GM12878 (cell line): Measurements from ENCODE around the gene LST1. TPM values are rescaled to one million over a fixed set of nuclear protein-coding genes. Genes with fewer than 3 reads are reported as not detected.
"Not testable (repeated sequence)": the region's sequence is repeated elsewhere in the genome, so short reads cannot be mapped to it uniquely, and the experiment has no call there.

ENCODE experiments used
- ATAC-seq: fragments of 200-7000 bp; cut with Tn5 transposase; 3 replicates; pipeline ENCODE4 v1.9.1; 2020; ENCODE audit warnings: mild to moderate bottlenecking, moderate library complexity
- BruUV-seq: library from RNA; stranded (reverse); fragments of 400-500 nt; replicated peaks from 2 replicates; lab custom pipeline; 2021; lab: Mats Ljungman, UMichigan
- CTCF ChIA-PET: fragments of 300-600 bp; sonication (Branson Sonifier 250); formaldehyde crosslinking; extraction: SDS; loops from one replicate; lab custom pipeline; 2021; ENCODE audit warnings: inconsistent platforms; lab: Yijun Ruan, JAX
- POLR2A ChIA-PET: fragments of 350-600 bp; formaldehyde crosslinking; extraction: SDS; loops from one replicate; lab custom pipeline; 2021; ENCODE audit warnings: inconsistent platforms; lab: Charles Lee
- RAD21 ChIA-PET: fragments of 300-600 bp; sonication (Branson Sonifier 250); formaldehyde crosslinking; loops from one replicate; lab custom pipeline; 2023; ENCODE audit warnings: antibody characterized with exemption; ENCODE audit not compliant: unreplicated experiment; lab: Charles Lee
- SMC1A ChIA-PET: fragments of 300-600 bp; sonication (Branson Sonifier 250); formaldehyde crosslinking; loops from one replicate; lab custom pipeline; 2023; ENCODE audit not compliant: unreplicated experiment, uncharacterized antibody; lab: Charles Lee
- DNase-seq: peaks from one replicate; pipeline ENCODE4 v3.0.0-alpha.2; 2011; ENCODE audit warnings: low read depth, low spot score
- FAIRE-seq: peaks from 3 replicates; lab custom pipeline; 2011; peaks lifted over from hg19 to GRCh38; lab: Jason Lieb, UNC
- H2AFZ ChIP-seq: 2 replicates; pipeline ENCODE4 v1.6.0; 2011; ENCODE audit warnings: low read depth, low read length, control low read depth; ENCODE audit not compliant: control insufficient read depth
- H3K27ac ChIP-seq: 2 replicates; pipeline ENCODE4 v1.5.1; 2011; ENCODE audit warnings: control low read depth; ENCODE audit not compliant: control insufficient read depth, insufficient read depth
- H3K27me3 ChIP-seq, 2 experiments: replicated peaks in 1 of 2; 2 replicates each; pipeline versions ENCODE4 v1.6.0 to v1.6.1; 2011; ENCODE audit warnings: low read length in 1 of 2; ENCODE audit not compliant: control insufficient read depth in 2 of 2, insufficient read depth in 2 of 2
- H3K36me3 ChIP-seq, 2 experiments: 2 replicates each; pipeline ENCODE4 v1.5.1; 2011; ENCODE audit warnings: low read length in 1 of 2; ENCODE audit not compliant: control insufficient read depth in 2 of 2, insufficient read depth in 2 of 2
- H3K4me1 ChIP-seq: 2 replicates; pipeline ENCODE4 v1.6.1; 2011; ENCODE audit warnings: mild to moderate bottlenecking, low read length, moderate library complexity, mixed read lengths; ENCODE audit not compliant: control insufficient read depth, insufficient read depth
- H3K4me2 ChIP-seq: 2 replicates; pipeline ENCODE4 v1.6.0; 2011; ENCODE audit warnings: control low read depth; ENCODE audit not compliant: control insufficient read depth, insufficient read depth
- H3K4me3 ChIP-seq: fragments of 200-600 bp; sonication (generic); 2 replicates; pipeline ENCODE4 v1.5.1; 2016
- H3K79me2 ChIP-seq: 2 replicates; pipeline ENCODE4 v1.6.0; 2011; ENCODE audit warnings: low read length; ENCODE audit not compliant: control insufficient read depth, insufficient read depth
- H3K9ac ChIP-seq: 2 replicates; pipeline ENCODE4 v1.8.0; 2011; ENCODE audit warnings: low read length, control low read depth, mixed read lengths; ENCODE audit not compliant: control insufficient read depth, insufficient read depth
- H3K9me3 ChIP-seq: replicated peaks from 3 replicates; pipeline ENCODE4 v1.5.1; 2011; ENCODE audit warnings: mild to moderate bottlenecking, low read length; ENCODE audit not compliant: control insufficient read depth, insufficient read depth
- H4K20me1 ChIP-seq: 2 replicates; pipeline ENCODE4 v1.6.0; 2011; ENCODE audit not compliant: control insufficient read depth, insufficient read depth
- EED ChIP-seq: sonication (generic); IDR thresholded peaks from 2 replicates; pipeline ENCODE4 v1.6.1; 2016; ENCODE audit warnings: antibody characterized with exemption, low read depth
- ETV6 ChIP-seq, 2 experiments: fragments of 450-650 bp in 1 of 2; IDR thresholded peaks in 1 of 2; conservative IDR thresholded peaks in 1 of 2; 2 replicates each; pipeline ENCODE4 v1.6.1; 2014; ENCODE audit warnings: antibody characterized with exemption in 1 of 2, borderline replicate concordance in 1 of 2, low read depth in 1 of 2, mild to moderate bottlenecking in 1 of 2, moderate library complexity in 1 of 2
- FOXK2 ChIP-seq: fragments of 450-650 bp; IDR thresholded peaks from 2 replicates; pipeline ENCODE4 v1.6.1; 2017; ENCODE audit warnings: mild to moderate bottlenecking, moderate library complexity
- FOXM1 ChIP-seq: IDR thresholded peaks from 2 replicates; pipeline ENCODE4 v1.6.1; 2012; ENCODE audit warnings: low read depth, mild to moderate bottlenecking, inconsistent platforms, low read length, moderate library complexity
- IKZF2 ChIP-seq, 2 experiments: fragments of 450-650 bp; IDR thresholded peaks; 2 replicates each; pipeline ENCODE4 v1.6.1; 2017; ENCODE audit warnings: mild to moderate bottlenecking in 2 of 2, moderate library complexity in 2 of 2
- NBN ChIP-seq: fragments of 450-650 bp; IDR thresholded peaks from 2 replicates; pipeline ENCODE4 v1.6.1; 2016
- POU2F2 ChIP-seq: IDR thresholded peaks from 3 replicates; pipeline ENCODE4 v1.6.1; 2011; ENCODE audit warnings: low read depth, mild to moderate bottlenecking, low read length, borderline replicate concordance
- RAD21 ChIP-seq: IDR thresholded peaks from 2 replicates; pipeline ENCODE4 v1.6.1; 2011; ENCODE audit warnings: mild to moderate bottlenecking, low read depth, low read length, moderate library complexity; ENCODE audit not compliant: insufficient read depth
- SPI1 ChIP-seq: IDR thresholded peaks from 2 replicates; pipeline ENCODE4 v1.6.1; 2011; ENCODE audit warnings: low read depth, mild to moderate bottlenecking, low read length, moderate library complexity, borderline replicate concordance; ENCODE audit not compliant: insufficient read depth
- YY1 ChIP-seq: IDR thresholded peaks from 2 replicates; pipeline ENCODE4 v1.6.1; 2011; ENCODE audit warnings: low read depth, mild to moderate bottlenecking, low read length
- WGBS: methylation state at CpG from one replicate; pipeline ENCODE4 v1.1.6; 2016; ENCODE audit warnings: low lambda C conversion rate; ENCODE audit not compliant: insufficient replicate concordance, insufficient coverage; ENCODE audit errors: missing lambda C conversion rate; 5-methylcytosine and 5-hydroxymethylcytosine counted together
- in situ Hi-C: fragments of 300-500 bp; cut with MboI; formaldehyde crosslinking; loops from 9 replicates; pipeline ENCODE4 v1.14.3; 2018; ENCODE audit warnings: mixed read lengths
- intact Hi-C: fragments of 100-400 bp; cut with micrococcal nuclease; formaldehyde crosslinking; loops from one replicate; pipeline ENCODE4 v1.14.2; 2022; ENCODE audit not compliant: unreplicated experiment
- polyA plus RNA-seq, 11 experiments: library from polyadenylated mRNA; depleted of rRNA in 4 of 11; unstranded in 6 of 11; stranded (reverse) in 5 of 11; fragments of >200 nt; fragmentation: Nextera tagmentation in 4 of 11; fragmentation: Illumina TruSeq in 1 of 11; extraction: Ambion mirVana in 4 of 11; extraction: Trizol in 1 of 11; gene quantifications; 1 replicate in 1 of 11; 2 replicates in 10 of 11; pipeline versions ENCODE4 v1.2.1 to v1.2.3, GENCODE V29; 2011 to 2016; ENCODE audit warnings: inconsistent platforms in 2 of 11, missing spikeins in 2 of 11, low read depth in 1 of 11
- total RNA-seq, 4 experiments: library from RNA; depleted of rRNA in 3 of 4; stranded (reverse); fragments of >200 nt in 3 of 4; fragmentation: Illumina TruSeq in 1 of 4; extraction: Trizol in 1 of 4; gene quantifications; 2 replicates each; pipeline versions ENCODE4 v1.2.1 to v1.2.3, GENCODE V29; 2013 to 2021
- TF ChIP-seq, protein P1 (sequence below): fragments of 450-650 bp; IDR thresholded peaks from 2 replicates; pipeline ENCODE4 v1.6.1; 2016; ENCODE audit warnings: mild to moderate bottlenecking
- TF ChIP-seq, protein P2 (sequence below): fragments of 450-650 bp; IDR thresholded peaks from 2 replicates; pipeline ENCODE4 v1.6.1; 2017; ENCODE audit warnings: mild to moderate bottlenecking, low read depth, inconsistent platforms; ENCODE audit not compliant: poor library complexity, severe bottlenecking
- TF ChIP-seq, protein P3 (sequence below), 3 experiments: IDR thresholded peaks in 2 of 3; conservative IDR thresholded peaks in 1 of 3; 2 replicates each; pipeline ENCODE4 v1.5.1; 2011; ENCODE audit warnings: low read depth in 3 of 3, low read length in 3 of 3, mild to moderate bottlenecking in 3 of 3, control low read depth in 2 of 3, moderate library complexity in 2 of 3, inconsistent platforms in 1 of 3, mixed read lengths in 1 of 3; ENCODE audit not compliant: control insufficient read depth in 2 of 3, insufficient read depth in 1 of 3; ENCODE audit errors: extremely low read depth in 1 of 3

Gene LST1
- total and polyA plus RNA-seq, 10 of the 15 experiments (the other 5 are each of a cell fraction or from before 2014, with no cell fraction given) = 4.1 to 35.5 (median 16.4) TPM

DNA sequence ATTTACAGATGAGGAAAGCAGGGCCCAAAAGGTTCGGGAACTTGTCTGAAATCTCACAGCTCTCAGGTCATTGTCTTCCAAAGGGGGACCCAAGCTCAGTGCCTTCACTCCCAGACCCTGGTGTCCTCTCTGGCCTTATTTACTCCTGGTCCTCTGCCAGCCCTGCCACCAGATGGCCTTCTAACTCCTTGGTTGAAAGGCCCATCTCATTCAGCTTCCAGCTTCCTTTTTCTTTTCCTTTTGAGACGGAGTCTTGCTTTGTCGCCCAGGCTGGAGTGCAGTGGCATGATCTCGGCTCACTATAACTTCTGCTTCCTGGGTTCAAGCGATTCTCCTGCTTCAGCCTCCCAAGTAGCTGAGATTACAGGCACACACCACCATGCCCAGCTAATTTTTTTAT, 34.7 kb upstream of the LST1 start:
- ChIA-PET POLR2A (interaction anchor here (0.6 to 8.5 kb wide), 13 partner anchors 9 to 271 kb away, joined by 4 to 164 read pairs (median 9); partner anchors contain the start of genes BAG6, C6orf47, DDX39B and LST1), RAD21 (interaction anchor here (0.7 to 16.9 kb wide), 23 partner anchors 8 to 281 kb away, joined by 3 to 668 read pairs (median 6); partner anchors contain the start of genes C6orf47, CLIC1, DDX39B and HSPA1B), CTCF (interaction anchor here (0.6 to 34.8 kb wide), 25 partner anchors 9 to 371 kb away, joined by 3 to 2098 read pairs (median 6); partner anchors contain the start of genes AIF1, DDX39B, LST1 and LTA), SMC1A (interaction anchor here (0.7 to 34.7 kb wide), 15 partner anchors 9 to 279 kb away, joined by 3 to 1989 read pairs (median 6); partner anchors contain the start of genes AIF1, DDX39B, GPANK1 and LST1)
- H3K4me3 ChIP-seq, H3K27me3 ChIP-seq, H2AFZ ChIP-seq, H3K4me2 ChIP-seq, BruUV-seq, H4K20me1 ChIP-seq, H3K9me3 ChIP-seq, DNase-seq, H3K27ac ChIP-seq, H3K9ac ChIP-seq, H3K36me3 ChIP-seq: not testable (repeated sequence)
- in situ Hi-C loops = loop anchor here (25.0 kb wide), 2 partner anchors 1061 to 1411 kb away; partner anchors contain the start of genes BRD2 and HLA-DMA
- peak; percentile 57 for ATAC-seq
- WGBS = 1% methylated on average over 5 of the region's 5 CpGs
- FAIRE-seq = peak; percentile 41
- H3K4me1 ChIP-seq = peaks cover 33% of the 10 kb centered on the region
- intact Hi-C loops = loop anchor here (1.0 to 2.0 kb wide), 2 partner anchors 29 to 47 kb away; no protein-coding TSS in a partner anchor
- peaks cover 18% of the 10 kb centered on the region for H3K79me2 ChIP-seq
- TF ChIP-seq POU2F2 = peak; percentile 18; the same call in 1 of the 3 replicates
- peak; percentile 70 for TF ChIP-seq YY1
- TF ChIP-seq ETV6 (conservative IDR thresholded peaks at IDR 0.05 in 1 of 2, IDR thresholded peaks at IDR 0.05 in 1 of 2; ENCODE audit: borderline replicate concordance in 1 of 2, low read depth in 1 of 2) = peak in 1 of 2 experiments; percentile 50; a peak in 1 of 4 replicates
- TF ChIP-seq EED = peak; percentile 69
- TF ChIP-seq NBN = peak; percentile 50; the same call in 1 of the 2 replicates
- TF ChIP-seq SPI1 = peak; percentile 17; the same call in 1 of the 2 replicates
- peak; percentile 59; the same call in 1 of the 2 replicates for TF ChIP-seq FOXM1
- TF ChIP-seq, protein P1, sequence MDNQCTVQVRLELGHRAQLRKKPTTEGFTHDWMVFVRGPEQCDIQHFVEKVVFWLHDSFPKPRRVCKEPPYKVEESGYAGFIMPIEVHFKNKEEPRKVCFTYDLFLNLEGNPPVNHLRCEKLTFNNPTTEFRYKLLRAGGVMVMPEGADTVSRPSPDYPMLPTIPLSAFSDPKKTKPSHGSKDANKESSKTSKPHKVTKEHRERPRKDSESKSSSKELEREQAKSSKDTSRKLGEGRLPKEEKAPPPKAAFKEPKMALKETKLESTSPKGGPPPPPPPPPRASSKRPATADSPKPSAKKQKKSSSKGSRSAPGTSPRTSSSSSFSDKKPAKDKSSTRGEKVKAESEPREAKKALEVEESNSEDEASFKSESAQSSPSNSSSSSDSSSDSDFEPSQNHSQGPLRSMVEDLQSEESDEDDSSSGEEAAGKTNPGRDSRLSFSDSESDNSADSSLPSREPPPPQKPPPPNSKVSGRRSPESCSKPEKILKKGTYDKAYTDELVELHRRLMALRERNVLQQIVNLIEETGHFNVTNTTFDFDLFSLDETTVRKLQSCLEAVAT = peak; percentile 60
- TF ChIP-seq IKZF2 (IDR thresholded peaks at IDR 0.05) = peak; percentile 70 to 79
- TF ChIP-seq, protein P2, sequence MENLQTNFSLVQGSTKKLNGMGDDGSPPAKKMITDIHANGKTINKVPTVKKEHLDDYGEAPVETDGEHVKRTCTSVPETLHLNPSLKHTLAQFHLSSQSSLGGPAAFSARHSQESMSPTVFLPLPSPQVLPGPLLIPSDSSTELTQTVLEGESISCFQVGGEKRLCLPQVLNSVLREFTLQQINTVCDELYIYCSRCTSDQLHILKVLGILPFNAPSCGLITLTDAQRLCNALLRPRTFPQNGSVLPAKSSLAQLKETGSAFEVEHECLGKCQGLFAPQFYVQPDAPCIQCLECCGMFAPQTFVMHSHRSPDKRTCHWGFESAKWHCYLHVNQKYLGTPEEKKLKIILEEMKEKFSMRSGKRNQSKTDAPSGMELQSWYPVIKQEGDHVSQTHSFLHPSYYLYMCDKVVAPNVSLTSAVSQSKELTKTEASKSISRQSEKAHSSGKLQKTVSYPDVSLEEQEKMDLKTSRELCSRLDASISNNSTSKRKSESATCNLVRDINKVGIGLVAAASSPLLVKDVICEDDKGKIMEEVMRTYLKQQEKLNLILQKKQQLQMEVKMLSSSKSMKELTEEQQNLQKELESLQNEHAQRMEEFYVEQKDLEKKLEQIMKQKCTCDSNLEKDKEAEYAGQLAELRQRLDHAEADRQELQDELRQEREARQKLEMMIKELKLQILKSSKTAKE = peak; percentile 37
- TF ChIP-seq RAD21 = peak; percentile 97
- TF ChIP-seq, protein P3, sequence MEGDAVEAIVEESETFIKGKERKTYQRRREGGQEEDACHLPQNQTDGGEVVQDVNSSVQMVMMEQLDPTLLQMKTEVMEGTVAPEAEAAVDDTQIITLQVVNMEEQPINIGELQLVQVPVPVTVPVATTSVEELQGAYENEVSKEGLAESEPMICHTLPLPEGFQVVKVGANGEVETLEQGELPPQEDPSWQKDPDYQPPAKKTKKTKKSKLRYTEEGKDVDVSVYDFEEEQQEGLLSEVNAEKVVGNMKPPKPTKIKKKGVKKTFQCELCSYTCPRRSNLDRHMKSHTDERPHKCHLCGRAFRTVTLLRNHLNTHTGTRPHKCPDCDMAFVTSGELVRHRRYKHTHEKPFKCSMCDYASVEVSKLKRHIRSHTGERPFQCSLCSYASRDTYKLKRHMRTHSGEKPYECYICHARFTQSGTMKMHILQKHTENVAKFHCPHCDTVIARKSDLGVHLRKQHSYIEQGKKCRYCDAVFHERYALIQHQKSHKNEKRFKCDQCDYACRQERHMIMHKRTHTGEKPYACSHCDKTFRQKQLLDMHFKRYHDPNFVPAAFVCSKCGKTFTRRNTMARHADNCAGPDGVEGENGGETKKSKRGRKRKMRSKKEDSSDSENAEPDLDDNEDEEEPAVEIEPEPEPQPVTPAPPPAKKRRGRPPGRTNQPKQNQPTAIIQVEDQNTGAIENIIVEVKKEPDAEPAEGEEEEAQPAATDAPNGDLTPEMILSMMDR (IDR thresholded peaks at IDR 0.05 in 2 of 3, conservative IDR thresholded peaks at IDR 0.05 in 1 of 3; ENCODE audit: control insufficient read depth in 2 of 3, extremely low read depth in 1 of 3, insufficient read depth in 1 of 3, low read depth in 3 of 3, low read length in 3 of 3) = peak; percentile 67 to 84 (median 71); a peak in 5 of 6 replicates
- peak; percentile 43 for TF ChIP-seq FOXK2
